ENCODE results near the gene CORO7.
A peak's percentile ranks its signal among the peaks of the same experiment; 100 is the strongest.

Gene CORO7

DNA sequence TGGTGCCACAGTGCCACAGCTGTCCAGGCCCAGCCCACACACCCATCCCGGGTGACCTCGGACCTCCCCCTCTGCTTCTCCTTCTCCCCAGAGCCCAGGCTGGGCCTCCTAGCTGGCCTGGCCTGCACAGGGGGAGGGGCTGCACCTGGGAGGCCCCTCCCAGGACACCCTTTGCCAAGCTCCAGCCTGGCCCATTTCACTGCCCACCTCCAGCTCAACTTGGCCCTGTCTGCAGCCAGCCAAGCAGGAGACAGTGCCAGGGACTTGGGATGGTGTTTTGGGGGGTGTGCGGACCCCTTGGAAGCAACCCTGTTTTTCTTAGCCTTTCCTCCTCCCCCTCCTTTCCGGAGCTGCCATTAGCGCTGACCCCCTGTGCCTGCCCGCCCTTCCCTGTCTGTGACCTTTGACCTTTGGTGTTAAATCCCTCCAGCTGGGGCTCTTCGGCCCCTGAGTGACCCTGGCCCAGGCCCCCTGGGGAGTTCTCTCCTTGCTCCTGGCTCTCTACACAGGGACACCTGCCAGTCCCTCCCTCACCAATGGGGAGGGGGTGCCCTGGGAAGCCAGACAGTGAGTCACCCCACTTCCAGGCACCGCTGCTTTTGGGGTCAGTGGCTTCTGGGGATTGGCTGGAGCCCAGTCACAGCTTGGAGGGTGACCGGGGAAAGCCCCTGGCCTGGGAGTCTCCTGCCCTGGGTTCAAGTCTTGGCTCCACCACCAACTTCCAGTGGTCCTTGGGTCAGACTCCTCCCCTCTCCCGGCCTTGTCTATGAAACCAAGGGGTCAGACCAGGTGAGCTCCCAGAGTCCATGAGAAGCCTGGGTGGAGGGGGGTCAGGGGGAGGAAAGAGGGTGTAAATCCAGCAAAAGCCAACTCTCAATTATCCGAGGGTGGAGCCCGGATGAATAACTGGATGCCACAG, 98.6 kb downstream of the CORO7 start:
- no peak for DNase-seq

DNA sequence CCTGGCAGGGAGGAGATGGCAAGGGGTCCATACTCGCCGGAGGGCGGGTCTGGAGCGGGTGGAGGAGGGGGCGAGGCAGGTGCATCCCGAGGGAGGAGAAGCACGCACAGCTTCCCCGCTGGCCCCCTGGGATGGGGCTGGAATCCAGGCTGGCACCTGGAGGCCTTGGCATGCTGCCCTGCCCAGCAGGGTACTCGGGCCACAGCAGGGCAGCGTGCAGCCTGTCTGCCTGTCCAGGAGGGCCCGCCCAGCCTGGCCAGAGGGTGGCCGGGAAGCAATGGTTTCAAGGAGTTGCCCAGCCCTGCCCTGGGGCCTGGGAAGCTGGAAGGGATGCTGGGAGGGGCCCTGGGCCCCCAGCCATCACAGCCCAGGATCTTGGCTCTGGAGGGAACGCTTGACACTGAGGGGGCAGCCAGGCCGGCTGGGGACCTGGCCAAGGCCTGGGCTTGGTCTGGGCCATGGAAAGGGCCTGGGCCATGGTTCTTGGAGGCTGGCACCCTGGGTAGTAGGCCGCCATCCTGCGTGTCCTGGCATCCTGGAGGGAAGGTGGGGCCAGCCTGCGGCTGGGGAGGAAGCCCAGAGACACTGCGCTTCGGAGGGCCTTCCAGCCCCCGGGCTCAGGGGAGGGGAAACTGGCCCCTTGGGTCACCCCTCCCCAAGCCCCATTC, 99.4 kb downstream of the CORO7 start:
- no peak for DNase-seq

DNA sequence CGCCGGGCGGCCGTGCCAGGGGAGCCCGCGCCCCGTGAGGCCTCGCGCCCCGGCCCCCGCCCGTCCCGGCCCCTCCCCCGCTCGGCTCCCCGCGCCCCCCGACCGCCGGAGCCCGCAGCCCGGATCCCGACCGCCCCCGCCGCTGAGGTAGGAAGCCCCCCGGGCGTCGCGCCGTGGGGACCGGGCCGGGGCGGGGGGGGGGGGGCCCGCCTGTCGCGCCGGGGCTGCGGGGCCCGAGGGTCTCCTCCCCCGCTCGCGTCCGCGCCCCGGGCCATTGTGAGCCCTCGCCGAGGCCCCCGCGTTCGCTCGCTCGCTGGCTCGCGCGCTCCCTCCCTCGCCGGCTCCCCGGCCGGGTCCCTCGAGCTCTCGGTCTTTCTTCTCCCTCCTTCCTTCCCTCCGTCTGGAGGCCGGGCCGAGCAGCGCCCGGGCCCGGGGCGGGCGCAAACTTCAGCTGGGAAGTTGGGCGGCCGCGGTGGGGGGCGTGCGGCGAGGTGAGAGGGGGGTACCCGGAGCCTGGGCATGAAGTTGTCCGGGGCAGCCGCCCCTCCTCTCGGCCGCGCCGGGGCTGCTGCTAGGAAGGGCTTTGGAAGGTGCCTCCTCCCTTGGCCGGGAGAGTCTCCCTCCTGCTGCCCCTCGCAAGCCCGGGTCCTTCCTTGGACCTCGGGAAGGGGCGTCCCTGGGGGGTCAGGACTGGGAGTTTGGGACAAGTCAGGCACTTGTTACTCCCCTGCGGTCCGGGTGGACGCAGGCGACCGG, 100.1 kb downstream of the CORO7 start:
- DNase-seq, result no peak

DNA sequence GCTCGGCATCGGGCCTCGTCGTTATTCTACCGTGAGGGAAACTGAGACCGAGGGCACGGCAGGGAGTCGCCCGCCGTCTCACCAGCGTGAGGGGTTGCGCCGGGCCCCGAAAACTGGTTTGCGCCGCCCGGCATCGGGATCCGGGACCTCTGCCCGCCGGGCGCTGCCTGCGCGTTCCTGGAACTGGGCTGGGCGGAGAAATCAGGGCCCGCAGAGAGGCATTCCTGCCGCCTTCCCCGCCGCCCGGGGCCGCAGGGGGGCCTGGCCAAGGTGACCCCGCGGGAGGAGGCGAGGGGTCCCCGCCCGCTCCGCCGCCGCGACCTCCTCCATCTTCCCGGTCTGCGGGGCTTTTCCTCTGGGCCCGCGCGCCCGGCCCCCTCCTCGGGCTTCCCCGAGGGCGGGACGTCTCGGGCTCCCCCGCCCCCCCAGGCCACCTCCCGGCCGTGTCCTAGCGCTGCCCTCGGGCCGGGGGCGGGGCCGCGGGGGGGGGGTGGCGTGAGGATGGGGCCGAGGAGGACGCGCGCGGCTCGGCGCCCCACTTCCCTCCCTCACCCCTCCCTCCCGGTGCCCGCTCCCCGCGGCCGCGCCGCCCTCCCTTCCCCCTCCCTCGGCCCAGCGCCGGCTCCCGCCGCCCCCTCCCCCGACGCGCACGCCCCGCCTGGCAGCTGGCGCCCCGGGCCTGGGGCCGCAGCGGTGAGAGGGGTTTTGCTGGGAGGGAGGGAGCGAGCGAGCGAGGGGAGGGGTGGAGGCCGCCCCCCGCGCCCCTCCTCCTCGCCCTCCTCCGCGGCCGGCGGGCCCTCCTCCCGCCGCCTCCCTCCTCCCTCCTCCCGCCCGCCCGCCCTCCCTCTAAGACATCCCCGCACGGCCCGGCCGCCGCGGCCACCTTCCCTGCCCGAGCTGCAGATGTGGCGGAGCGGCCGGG, 100.9 kb downstream of the CORO7 start, which contains the start of gene GLIS2:
Gene GLIS2, plus strand, starts transcription at position 882 of the 922 bp plus-strand sequence. CDS start 16,214 bp downstream, outside the sequence.
- DNase-seq, result no peak

DNA sequence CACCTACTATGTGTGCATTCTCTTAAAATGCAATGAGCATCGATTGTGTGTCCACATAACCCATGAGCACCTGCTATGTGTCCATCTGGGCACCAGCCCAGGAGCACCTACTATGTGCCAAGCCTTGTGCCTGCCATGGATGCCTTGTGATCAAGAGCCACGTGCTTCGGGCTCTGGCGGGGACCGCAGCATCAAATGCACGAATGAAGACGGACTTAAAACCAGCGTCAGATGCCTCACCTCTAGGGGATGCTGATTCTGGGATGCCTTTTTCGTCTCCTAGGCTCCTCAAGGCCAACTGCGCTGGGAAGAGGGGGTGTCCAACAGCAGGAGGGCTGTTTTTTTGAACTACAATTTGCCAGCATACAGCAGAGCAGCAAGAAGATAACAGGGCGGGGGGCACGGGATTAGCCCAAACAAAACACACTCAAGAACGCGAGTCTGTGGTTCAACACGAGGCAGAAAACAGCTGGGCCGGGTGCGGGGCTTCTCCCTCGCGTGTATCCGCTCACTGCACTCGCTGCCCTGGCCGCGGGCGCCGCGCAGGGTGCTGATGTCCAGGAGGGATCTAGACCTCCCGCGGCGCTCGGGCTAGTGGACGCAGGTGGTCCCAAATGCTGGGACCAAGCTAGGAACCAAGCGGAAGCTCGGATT, 101.7 kb downstream of the CORO7 start:
- DNase-seq, result no peak

DNA sequence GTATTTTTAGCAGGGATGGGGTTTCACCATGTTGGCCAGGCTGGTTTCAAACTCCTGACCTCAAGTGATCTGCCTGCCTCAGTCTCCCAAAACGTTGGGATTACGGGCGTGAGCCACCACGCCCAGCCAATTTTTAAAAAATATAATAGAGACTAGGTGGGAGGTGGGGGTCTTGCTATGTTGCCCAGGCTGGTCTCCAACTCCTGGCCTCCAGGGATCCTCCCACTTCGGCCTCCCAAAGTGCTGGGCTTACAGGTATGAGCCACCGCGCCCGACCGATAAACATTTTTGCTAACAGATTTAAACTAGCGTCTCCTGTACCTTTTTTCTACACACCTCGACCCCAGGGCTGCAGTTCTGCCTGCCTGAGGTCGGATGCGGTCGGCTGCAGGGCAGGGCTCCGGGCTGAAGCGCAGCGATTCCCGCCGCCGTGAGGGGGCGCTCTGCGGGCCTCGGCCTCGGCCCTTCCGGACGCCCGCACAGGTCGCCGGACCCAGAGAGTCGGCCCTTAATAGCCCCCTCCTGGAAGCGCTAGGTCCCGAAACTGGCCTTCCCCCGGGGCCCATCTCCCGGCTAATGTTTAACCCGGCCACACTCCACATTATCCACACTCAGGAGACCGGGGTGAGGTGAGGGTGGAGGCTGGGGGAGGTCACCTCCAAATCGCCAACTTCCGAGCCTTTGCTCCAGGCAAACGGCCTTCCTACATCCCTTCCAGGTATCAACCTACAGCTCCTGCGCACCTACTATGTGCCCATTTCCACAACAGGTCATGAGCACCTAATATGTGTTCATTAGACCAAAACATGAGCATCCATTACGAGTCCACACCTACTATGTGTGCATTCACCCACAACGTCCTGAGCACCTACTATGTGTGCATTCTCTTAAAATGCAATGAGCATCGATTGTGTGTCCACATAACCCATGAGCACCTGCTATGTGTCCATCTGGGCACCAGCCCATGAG, 102.5 kb downstream of the CORO7 start:
- DNase-seq, result peak; percentile 68

DNA sequence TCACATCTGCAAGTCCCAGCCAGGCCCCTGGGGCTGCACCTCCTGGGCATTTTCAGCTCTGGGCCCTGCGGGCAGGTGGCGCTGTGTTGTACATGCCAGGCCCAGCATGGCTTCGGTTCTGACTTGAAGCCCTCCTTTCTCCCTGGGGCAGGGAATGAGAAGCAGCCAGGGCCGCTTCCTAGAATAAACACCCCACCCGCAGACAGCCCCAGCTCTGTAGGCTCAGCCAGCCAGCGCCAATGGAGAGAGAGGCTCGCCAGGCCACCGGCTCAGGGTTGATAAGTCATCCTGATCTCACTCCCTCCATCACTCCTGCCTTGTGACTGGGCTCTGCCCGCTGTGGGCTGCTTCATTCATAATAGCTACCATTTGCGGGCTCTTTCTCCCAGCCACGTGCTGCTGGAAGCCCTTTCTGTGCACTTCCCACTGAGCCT, 106.5 kb downstream of the CORO7 start:
- DNase-seq, result peak; percentile 59

DNA sequence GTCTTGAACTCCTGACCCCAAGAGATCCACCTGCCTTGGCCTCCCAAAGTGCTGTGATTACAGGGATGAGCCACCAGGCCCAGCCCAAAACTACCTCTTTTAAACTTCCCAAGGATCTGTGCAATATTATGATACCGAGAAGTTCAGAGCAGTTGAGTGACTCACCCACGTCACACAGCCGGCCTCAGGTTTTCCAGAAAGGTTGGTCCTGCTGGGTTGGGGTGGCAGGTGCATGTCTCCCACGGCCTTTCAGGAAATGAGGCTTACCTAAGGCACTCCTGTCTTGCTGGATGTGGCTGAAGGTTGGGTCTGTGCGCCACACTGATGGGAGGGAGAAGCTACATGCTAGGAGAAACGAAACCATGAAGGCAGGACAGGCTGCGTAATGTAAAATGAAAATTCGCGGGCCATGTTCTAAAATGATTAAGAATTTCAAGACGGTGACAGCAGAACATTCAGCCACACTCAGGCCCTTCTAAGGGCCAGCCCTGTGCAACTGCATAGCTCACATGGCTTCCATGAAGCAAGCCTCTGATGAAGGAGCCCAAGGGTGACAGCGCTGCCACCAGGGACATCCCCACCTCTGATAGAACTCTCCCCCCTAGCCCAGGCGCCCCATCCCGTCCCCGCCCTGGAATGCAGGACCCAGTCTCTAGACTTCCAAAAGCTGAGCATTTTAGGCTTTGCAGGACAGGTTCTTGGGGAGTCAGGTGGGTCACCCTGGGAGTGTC, 107.1 kb downstream of the CORO7 start:
- no peak for DNase-seq

DNA sequence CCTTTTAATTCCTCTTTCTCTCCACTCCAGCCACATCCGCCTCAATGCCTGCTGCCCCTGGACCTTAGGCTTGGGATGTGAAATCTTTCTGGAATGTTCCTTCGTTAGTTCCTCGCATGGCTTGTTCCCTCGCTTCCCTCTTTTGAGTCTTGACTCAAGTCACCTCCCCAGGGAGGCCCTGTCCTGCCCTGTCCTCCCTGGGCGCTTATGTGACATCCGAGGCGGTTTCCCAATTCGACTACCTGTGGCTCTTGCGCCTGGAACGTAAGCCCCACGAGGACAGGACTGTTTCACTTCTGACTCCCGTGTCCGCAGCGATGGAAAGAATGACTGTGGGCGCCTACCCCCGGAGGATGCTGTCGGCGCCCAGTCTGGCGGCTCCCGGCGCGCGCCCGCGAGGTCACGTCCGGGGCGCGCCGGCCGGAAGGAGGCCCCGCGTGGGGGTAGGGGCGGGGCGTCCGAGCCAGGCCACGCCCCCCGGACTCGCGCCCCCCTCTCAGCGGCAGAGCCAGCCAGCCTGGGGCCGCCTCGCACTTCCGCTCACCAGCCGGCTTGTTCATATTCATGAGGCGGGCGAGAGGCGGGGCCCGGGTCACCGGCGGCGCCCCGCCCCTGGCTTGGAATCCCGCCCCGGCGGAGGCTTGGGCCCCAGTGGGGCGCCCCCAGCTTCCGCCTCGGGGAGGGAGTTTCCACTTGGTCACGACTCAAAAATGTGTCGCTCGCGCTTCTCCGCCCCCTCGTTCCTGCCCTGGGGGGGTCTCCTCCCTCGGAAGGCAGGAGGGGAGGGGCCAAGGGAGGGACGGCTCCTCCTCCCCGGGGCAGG, 109.0 kb downstream of the CORO7 start:
- peak; percentile 95 for DNase-seq

DNA sequence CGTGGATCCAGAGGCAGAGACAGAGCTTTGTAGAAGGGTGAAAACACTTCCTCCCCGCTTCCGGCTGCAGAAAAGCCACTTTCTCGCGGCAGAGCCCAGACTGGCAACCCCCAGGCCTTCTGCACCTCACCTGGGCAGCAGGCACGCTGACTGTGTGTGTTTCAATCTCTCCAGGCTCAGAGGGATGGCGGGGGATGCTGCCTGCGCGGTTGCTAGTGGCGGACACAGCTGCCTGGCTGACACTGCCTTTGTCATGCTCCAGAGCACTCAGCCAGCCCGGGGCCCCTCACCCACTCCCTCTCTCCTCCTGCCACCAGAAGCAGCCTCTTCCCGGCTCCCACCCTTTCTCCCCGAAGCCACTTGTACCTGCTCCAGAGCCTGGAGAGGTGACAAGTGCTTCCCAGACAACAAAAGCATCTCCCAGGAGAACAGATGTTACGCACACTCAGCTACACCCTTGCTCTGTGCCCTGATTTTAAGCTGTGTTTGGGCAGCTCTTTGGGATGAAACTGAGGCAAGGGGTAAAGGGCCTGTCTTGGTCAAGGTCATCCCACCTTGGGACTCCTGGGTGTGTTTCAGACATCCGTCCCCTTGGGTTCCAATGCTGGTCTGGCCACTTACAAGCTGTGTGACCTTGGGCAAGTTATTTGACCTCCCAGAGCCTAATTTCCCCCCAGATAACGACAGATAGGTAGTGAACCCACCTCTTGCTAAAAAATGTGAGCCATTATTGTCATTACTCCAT, 109.8 kb downstream of the CORO7 start:
- DNase-seq, result no peak
